Activated CD8-positive, alpha-beta T cell treated with anti-CD3 and anti-CD28 coated beads for 36 hours (primary cell): Measurements from ENCODE around the gene MICU1. TPM values are rescaled to one million over a fixed set of nuclear protein-coding genes. Genes with fewer than 3 reads are reported as not detected.
"Not testable (repeated sequence)": the region's sequence is repeated elsewhere in the genome, so short reads cannot be mapped to it uniquely, and the experiment has no call there.

Experiments
- ATAC-seq: fragments of 200-7000 bp; cut with Tn5 transposase; one replicate; pipeline ENCODE4 v1.10.0; 2021; ENCODE audit warnings: mild to moderate bottlenecking, moderate library complexity
- CTCF ChIA-PET: fragments of 350-600 bp; sonication (Branson Sonifier 250); formaldehyde crosslinking; loops from one replicate; lab custom pipeline; 2021; ENCODE audit warnings: antibody characterized with exemption; lab: Charles Lee
- POLR2A ChIA-PET: fragments of 350-600 bp; sonication (Branson Sonifier 250); formaldehyde crosslinking; loops from one replicate; lab custom pipeline; 2021; ENCODE audit warnings: antibody characterized with exemption; lab: Charles Lee
- DNase-seq: peaks from one replicate; pipeline ENCODE4 v3.0.0-alpha.2; 2020
- H3K27ac Mint-ChIP-seq: one replicate; pipeline ENCODE4 v1.8.0; 2021; ENCODE audit warnings: mild to moderate bottlenecking, mixed read lengths
- H3K27me3 Mint-ChIP-seq: one replicate; pipeline ENCODE4 v1.8.0; 2021; ENCODE audit warnings: mixed read lengths
- H3K36me3 Mint-ChIP-seq: one replicate; pipeline ENCODE4 v1.8.0; 2021; ENCODE audit warnings: low read depth, mixed read lengths
- H3K4me1 Mint-ChIP-seq: one replicate; pipeline ENCODE4 v1.8.0; 2021; ENCODE audit warnings: low read depth, mixed read lengths
- H3K4me3 Mint-ChIP-seq: one replicate; pipeline ENCODE4 v1.8.0; 2021; ENCODE audit warnings: mild to moderate bottlenecking, moderate library complexity, mixed read lengths
- H3K9me3 Mint-ChIP-seq: one replicate; pipeline ENCODE4 v1.8.0; 2021; ENCODE audit warnings: mixed read lengths
- intact Hi-C: fragments of 100-400 bp; cut with micrococcal nuclease; formaldehyde crosslinking; loops from one replicate; pipeline ENCODE4 v1.10.0; 2022
- total RNA-seq, 2 experiments: library from RNA; stranded (reverse); gene quantifications; one replicate each; pipeline ENCODE4 v1.2.3, GENCODE V29; 2021
- TF ChIP-seq, protein P1 (sequence below): fragments of 200-600 bp; IDR thresholded peaks from one replicate; pipeline ENCODE4 v1.8.0; 2022; ENCODE audit warnings: antibody characterized with exemption, mild to moderate bottlenecking

Gene MICU1
- total RNA-seq, 2 experiments from 2014 or later, result 29.9 to 31.0 TPM

DNA sequence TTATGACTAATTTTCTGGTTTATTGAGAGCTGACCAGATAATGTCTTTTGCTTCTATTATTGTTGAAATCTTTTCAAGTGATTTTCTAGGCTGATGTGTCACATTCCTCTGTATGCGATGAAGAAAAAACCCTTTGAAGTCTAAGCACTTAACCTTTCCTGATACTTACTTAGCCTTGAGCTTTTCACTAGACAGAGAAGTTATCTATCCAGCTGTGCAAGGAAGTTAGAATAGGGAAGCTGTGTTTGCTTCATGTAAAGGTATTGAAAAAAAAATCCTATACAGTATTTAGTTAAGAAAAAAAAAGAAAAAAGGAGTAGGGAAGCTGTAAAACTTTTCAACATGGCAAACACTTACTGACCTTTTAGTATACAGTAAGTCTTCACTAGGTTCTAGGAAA, 153.6 kb downstream of the MICU1 start:
- no peaks in the 10 kb centered on the region for H3K4me1 Mint-ChIP-seq
- H3K27me3 Mint-ChIP-seq, result no peaks in the 10 kb centered on the region
- H3K4me3 Mint-ChIP-seq, result no peak overlapping the region
- peaks cover 34% of the 10 kb centered on the region for H3K36me3 Mint-ChIP-seq
- intact Hi-C loops, result no loop called here
- CTCF ChIA-PET, result no interaction called here
- ATAC-seq, result no peak
- no peak for DNase-seq
- H3K9me3 Mint-ChIP-seq, result no peaks in the 10 kb centered on the region
- TF ChIP-seq, protein P1, sequence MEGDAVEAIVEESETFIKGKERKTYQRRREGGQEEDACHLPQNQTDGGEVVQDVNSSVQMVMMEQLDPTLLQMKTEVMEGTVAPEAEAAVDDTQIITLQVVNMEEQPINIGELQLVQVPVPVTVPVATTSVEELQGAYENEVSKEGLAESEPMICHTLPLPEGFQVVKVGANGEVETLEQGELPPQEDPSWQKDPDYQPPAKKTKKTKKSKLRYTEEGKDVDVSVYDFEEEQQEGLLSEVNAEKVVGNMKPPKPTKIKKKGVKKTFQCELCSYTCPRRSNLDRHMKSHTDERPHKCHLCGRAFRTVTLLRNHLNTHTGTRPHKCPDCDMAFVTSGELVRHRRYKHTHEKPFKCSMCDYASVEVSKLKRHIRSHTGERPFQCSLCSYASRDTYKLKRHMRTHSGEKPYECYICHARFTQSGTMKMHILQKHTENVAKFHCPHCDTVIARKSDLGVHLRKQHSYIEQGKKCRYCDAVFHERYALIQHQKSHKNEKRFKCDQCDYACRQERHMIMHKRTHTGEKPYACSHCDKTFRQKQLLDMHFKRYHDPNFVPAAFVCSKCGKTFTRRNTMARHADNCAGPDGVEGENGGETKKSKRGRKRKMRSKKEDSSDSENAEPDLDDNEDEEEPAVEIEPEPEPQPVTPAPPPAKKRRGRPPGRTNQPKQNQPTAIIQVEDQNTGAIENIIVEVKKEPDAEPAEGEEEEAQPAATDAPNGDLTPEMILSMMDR, result no peak
- POLR2A ChIA-PET, result no interaction called here
- no peak overlapping the region for H3K27ac Mint-ChIP-seq

DNA sequence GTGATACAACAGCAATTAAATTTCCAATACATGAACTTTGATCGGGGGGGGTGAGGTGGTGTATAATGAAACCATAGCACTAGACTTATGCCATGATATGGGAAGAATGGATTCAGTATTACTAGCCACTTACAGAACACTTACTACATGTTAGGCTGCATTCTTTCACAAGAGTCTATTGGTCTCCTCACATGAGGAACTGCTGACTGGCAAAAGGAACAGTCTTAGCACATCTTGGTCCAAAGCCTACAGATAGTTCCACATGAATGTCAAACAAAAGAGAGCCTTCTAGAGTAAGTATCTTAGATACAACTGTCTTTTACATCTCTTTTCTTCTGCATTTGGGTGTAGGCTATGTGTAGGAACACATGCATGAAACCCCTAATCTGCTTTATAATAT, 155.2 kb downstream of the MICU1 start:
- H3K27me3 Mint-ChIP-seq, result no peaks in the 10 kb centered on the region
- ChIA-PET POLR2A (no interaction called here), CTCF (no interaction called here)
- TF ChIP-seq, protein P1, result no peak
- no peak for DNase-seq
- H3K27ac Mint-ChIP-seq, result no peak overlapping the region
- peaks cover 2% of the 10 kb centered on the region for H3K4me1 Mint-ChIP-seq
- no peak for ATAC-seq
- peaks cover 39% of the 10 kb centered on the region for H3K36me3 Mint-ChIP-seq
- H3K4me3 Mint-ChIP-seq, result no peak overlapping the region
- intact Hi-C loops, result no loop called here
- no peaks in the 10 kb centered on the region for H3K9me3 Mint-ChIP-seq

DNA sequence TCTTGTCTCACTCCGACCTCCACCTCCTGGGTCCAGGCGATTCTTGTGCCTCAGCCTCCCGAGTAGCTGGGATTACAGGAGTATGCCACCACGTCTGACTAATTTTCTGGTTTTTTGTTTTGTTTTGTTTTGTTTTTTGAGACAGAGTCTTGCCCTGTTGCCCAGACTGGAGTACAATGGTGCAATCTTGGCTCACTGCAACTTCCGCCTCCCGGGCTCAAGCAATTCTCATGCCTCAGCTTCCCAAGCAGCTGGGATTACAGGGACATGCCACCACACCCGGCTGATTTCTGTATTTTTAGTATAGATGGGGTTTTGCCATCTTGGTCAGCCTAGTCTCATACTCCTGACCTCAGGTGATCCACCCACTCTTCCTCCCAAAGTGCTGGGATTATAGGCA, 158.8 kb downstream of the MICU1 start:
- H3K27me3 Mint-ChIP-seq, DNase-seq, CTCF ChIA-PET, ATAC-seq, intact Hi-C loops, POLR2A ChIA-PET, H3K4me3 Mint-ChIP-seq, H3K27ac Mint-ChIP-seq, H3K4me1 Mint-ChIP-seq, H3K9me3 Mint-ChIP-seq: not testable (repeated sequence)
- H3K36me3 Mint-ChIP-seq, result peaks cover 27% of the 10 kb centered on the region

DNA sequence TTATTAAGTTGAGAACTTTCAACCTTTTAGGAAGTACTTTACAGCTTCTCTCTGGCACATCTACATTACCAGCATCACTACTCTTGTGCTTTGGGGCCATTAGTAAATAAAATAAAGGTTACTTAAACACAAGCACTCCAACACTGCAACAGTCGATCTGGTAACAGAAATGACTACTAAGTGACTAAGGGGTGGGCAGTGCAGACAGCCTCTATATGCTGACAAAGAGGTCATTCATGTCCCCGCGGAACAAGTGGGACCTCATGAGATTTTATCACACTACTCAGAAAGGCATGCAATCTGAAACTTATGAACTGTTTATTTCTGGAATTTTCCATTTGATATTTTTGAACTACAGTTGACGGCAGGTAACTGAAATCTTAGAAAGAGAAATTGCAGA, 159.9 kb downstream of the MICU1 start:
- H3K27me3 Mint-ChIP-seq, result no peaks in the 10 kb centered on the region
- ChIA-PET CTCF (no interaction called here), POLR2A (no interaction called here)
- no peaks in the 10 kb centered on the region for H3K9me3 Mint-ChIP-seq
- peaks cover 20% of the 10 kb centered on the region for H3K36me3 Mint-ChIP-seq
- DNase-seq (no peak), ATAC-seq (no peak)
- H3K4me3 Mint-ChIP-seq, result no peak overlapping the region
- H3K4me1 Mint-ChIP-seq, result peaks cover 2% of the 10 kb centered on the region
- TF ChIP-seq, protein P1, result no peak
- no peak overlapping the region for H3K27ac Mint-ChIP-seq
- intact Hi-C loops, result no loop called here

DNA sequence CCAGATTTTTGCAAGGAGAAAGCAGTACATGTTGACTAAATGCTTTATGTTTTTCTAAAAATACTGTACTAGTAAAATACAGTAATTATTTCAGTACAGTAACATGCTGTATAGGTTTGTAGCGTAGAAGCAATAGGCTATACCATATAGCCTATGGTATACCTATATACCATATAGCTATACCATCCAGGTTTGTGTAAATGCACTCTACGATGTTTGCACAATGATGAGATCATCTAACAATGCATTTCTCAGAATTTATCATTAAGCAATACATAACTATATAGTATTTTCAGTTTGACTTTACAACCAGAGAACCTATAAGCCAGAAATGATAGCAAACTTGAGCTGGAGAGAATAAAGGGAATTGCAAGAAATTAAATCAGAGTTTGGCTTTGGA, 161.4 kb downstream of the MICU1 start:
- Mint-ChIP-seq H3K4me1 (peaks cover 2% of the 10 kb centered on the region), H3K27me3 (no peaks in the 10 kb centered on the region), H3K27ac (no peak overlapping the region), H3K9me3 (no peaks in the 10 kb centered on the region), H3K4me3 (no peak overlapping the region), H3K36me3 (peaks cover 8% of the 10 kb centered on the region)
- TF ChIP-seq, protein P1, result no peak
- ChIA-PET CTCF (no interaction called here), POLR2A (no interaction called here)
- intact Hi-C loops, result no loop called here
- no peak for DNase-seq
- no peak for ATAC-seq

DNA sequence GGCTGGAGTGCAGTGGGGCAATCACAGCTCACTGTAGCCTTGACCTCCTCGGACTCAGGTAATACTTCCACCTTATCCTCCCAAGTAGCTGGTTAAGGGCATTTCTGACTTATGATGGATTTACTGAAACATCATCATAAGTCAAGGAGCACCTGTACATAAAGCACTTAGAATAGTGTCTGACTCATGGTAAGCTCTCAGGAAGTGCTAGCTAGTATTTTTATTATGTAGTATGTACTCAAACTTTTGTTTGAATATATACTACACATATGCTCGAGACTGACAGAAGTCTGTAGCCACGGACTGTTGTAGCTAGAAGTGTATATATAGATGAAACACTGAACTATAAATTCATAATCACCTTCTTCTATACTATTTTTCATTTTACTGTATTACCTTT, 163.6 kb downstream of the MICU1 start:
- POLR2A ChIA-PET, result no interaction called here
- TF ChIP-seq, protein P1, result no peak
- intact Hi-C loops, result no loop called here
- H3K27me3 Mint-ChIP-seq, result no peaks in the 10 kb centered on the region
- H3K4me1 Mint-ChIP-seq, result peaks cover 2% of the 10 kb centered on the region
- no peak overlapping the region for H3K27ac Mint-ChIP-seq
- no peak for ATAC-seq
- H3K9me3 Mint-ChIP-seq, result no peaks in the 10 kb centered on the region
- H3K4me3 Mint-ChIP-seq, result no peak overlapping the region
- DNase-seq, result no peak
- CTCF ChIA-PET, result interaction anchor here (1.2 kb wide), 1 partner anchor 12 kb away, joined by 3 read pairs; no protein-coding TSS in a partner anchor
- H3K36me3 Mint-ChIP-seq, result peaks cover 10% of the 10 kb centered on the region
